ENCODE data around the gene MNX1.

Gene MNX1

GRCh38 chr7:157016352-157017041, 6.0 kb upstream of the MNX1 start:
- no peak for DNase-seq (ENCODE audit: low read depth in 1 of 2, low spot score in 1 of 2)

- DNase-seq (ENCODE audit: low read depth in 1 of 2, low spot score in 1 of 2): no peak
Observed at GRCh38 chr7:157016024-157016351, 5.5 kb upstream of the MNX1 start.

DNA sequence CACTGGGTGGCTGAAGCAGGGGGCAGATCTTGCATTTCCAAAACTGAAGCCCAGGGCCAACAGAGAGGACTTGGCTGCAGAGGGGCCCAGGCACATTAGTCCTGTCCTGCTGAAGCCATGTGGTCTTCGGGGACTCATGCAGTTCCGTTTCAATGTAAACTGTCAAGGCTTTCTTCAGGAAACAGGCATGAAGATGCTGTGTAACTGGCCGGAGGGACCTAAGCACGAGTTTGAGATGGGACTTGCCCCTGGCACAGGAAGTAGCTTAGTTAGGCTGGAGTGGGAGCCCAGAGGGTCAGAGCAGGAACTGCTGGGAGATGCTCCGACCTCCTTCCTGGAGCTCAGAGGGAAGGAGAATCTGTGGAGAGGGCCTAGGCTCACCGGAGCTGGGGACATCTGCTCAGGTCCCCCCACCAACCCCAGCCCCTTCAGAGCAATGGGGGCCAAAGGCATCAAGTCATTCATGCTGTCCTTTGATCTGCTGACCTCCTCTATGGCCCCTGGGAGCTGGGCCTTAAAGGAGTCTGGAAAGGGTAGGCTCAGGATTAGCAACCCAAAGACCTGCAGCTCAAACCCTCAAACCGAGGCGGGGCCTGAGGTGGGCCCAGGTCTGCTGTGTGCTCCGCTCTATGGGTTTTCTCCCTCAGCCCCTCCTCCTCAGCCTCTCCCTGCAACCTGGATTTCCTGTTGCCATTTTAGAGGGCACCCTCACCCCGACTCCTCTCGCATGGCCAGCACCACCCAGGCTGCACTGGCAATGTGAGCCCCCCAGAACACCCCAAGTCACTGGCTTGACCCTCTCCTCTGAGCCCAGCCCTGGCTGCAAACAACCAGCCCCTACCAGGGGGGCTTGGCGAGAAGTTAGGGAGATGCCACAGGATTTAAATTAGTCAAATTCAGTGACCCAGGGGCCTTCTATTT, 4.4 kb upstream of the MNX1 start:
- no peak for DNase-seq (ENCODE audit: low read depth in 1 of 2, low spot score in 1 of 2)

DNA sequence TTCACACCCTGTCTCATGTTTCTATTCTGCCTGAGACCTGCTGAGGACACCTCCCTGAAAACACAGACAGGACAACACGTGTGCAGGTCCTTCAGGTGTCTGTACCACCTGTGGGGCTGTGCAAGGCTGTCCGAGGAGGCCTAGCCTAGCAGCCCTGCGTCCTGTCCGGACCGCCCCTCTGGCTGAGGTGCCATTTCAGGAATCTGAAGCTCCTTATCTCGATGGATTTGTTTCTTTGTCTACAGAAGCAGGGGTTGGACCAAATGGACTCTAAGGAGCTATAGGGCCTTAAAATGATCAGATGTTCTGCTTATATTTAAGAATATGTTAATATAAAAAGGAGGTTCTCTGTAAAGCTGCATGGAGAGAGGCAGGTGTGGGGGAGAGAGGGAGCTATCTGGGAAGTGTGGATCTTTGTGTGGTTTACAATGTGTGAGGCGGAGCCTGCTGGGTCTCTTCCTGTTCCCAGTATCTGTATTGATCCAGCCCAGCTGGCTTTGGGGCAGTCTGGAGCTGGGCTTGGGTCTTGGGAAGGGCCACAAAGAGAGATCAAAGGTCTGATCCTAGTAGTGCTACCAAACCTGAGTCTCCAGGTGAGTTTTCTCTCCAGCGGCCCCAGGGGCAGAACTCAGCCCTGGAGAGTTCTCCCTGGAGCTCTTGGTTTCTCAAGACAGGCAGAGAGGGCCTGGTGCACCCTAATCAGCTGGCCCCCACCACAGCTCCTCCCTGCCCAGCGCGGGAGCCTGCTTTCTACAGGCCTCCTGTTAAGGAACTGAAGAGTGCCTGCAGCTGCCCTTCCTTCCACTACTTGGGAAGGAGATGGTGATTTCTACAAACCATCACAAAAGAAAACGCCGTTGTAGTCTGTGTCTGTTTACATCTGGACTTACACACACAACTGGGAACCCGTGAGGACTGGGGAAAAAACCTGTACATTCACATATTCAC, 3.4 kb upstream of the MNX1 start:
- DNase-seq (ENCODE audit: low read depth in 1 of 2, low spot score in 1 of 2): no peak

DNA sequence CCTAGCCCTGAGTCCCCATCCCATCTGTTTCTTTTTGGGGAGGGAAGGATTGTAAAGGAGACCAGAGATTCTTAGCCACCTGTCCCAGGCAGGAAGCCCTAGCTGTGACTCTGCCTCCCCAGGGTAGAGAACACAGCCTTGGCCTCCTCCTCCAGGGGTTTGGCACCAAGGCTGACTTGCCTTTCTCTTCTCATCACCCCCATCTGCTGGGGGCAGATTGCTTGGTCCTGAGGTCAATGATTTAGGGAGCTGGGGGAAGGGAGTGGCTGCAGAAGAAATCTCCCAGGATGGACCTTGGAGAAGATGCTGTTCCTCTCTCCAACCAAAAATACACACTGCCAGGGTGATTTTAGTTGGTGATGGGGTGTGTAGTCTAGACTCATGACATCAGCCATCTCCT, 2.6 kb upstream of the MNX1 start:
- DNase-seq (ENCODE audit: low read depth in 1 of 2, low spot score in 1 of 2): no peak

- no peak for DNase-seq (ENCODE audit: low read depth in 1 of 2, low spot score in 1 of 2)
Observed at GRCh38 chr7:157012113-157012547, 1.7 kb upstream of the MNX1 start.

GRCh38 chr7:157011333-157012112, 1.1 kb upstream of the MNX1 start:
- DNase-seq (ENCODE audit: low read depth in 1 of 2, low spot score in 1 of 2): no peak

GRCh38 chr7:157009778-157010587, 480 bp downstream of the MNX1 start:
- DNase-seq (ENCODE audit: low read depth in 1 of 2, low spot score in 1 of 2): no peak

DNA sequence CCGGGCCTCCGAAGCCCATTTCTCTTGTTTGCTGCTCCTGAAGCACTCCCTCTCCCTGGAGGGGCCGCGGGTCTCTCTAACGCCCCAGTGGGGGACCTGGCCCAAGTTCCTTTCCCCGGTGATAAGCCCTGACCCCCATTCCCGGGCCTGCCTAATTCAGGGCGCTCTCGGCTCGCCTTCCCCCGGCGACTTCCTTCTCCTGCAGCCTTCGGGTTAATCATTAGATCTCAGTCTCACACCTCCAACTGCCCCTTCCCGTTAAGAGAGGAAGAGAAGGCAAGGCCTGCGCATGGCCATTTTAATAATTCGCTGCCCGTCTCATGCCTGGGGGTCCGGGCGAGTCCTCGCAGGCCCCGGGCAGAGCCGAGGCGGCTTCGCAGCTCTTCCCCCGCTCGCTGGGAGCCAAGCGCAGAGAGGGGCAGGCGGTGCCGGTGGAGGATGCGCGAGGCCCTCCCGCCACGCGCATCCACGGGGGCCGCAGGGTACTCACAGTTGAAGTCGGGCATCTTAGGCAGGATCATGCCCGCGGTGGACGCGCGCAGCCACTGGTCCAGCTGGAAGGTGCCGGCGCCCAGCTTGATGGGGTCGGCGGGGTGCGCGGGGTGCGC, 1.2 kb downstream of the MNX1 start:
- DNase-seq (ENCODE audit: low read depth in 1 of 2, low spot score in 1 of 2): no peak

DNA sequence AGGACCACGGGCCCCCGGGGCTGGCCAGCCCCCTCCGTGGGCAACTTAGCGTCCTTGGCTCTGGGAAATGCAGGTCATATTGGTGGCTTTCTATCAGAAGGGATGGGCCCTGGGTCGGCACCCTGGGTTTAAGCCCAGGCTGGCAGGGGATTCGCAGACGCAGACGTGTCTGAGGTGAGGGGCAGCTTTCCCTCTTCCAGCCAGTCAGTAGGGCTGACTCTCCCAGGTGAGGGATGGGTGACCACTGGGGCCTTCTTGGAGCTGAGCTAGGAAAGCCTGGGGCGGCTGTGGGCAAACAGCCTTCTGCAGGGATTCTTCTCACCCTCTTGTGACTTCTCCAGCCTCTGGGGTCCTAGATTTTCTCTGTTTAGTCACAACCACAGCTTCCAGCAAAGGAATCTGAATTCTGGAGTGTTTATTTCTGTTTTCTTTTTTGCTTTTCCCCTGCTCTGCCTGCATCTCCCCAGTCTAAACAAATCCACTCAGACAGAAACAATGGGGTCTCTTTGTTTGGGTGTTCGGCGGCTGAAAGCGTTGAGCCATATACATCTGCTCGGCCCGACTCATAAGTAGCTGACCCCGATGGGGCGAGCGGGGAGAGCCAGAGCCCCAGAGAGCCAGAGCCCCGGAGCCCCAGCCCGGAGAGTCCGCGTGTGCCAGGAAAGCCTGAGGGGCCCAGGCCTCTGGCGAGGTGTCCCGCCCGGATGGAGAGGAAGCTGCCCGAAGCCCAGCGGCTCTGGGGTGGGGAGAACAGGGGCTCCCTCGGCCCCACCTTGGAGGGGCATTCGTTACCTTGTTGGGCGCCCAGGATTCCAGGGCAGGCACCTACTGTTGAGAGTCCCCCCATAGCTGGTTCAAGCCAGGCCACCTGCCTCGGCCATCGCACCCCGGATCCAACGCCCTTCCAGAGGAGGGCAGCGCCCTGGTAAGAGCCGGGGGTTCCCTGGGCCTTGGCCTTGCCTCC, 2.0 kb downstream of the MNX1 start:
- DNase-seq (ENCODE audit: low read depth in 1 of 2, low spot score in 1 of 2): no peak

DNA sequence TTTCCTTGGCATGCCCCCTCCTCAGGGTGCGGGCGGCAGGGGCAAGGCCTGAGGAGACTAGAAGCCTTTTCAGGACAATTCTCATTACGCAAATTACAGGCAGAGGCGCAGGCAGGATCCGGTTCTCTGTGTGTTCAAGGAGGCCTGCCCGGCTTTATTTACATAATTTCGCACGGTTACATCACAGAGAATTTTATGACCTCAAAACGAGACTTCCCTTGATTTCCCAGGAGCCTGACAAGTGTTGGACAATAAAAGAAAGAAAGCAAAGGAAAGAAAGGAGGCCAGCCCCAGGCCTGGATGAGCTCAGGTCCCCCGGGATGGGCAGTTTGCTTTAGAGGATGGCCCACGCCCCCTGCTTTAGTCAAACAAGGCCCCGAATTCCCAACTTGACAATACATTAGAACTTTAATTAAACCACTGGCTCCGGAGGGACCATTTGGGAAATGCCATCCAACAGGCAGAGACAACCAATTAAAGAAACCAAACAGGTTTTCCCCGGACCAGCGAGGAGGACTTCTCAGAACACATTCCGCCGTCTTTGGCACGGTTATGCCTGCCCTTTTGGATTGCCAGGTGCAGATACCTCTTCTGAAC, 2.9 kb downstream of the MNX1 start:
- no peak for DNase-seq (ENCODE audit: low read depth in 1 of 2, low spot score in 1 of 2)

DNA sequence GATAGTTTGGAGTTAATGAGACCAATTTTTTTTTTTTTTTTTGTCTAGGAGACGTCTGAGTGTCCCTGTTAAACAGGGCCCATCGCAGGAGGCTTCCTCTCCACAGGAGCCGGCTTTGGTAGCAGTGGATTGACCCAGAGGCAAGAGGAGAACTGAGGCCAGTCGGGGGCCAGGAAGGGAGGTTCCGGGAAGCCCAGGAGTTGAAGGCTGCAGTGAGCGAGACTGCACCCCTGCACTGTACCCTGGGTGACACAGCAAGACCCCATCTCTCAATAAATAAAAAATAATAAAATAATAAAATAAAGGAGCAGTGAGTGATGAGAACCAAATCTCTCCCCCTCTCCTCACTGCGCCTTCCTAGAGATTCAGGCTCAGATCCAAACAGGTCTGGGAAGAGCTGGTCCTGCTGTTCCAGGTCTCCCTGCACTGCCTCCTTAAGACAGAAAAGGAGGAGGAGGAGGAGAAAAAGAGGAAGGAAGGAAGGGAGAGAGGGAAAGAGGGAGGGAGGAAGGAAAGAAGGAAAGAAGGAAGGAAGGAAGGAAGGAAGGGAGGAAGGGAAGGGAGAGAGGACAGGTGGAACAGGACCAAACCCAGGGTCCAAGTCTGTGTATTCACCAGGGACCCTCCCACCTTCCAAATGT, 3.5 kb downstream of the MNX1 start:
- DNase-seq (ENCODE audit: low read depth in 1 of 2, low spot score in 1 of 2): no peak

GRCh38 chr7:157006205-157006747, 4.2 kb downstream of the MNX1 start:
- DNase-seq (ENCODE audit: low read depth in 1 of 2, low spot score in 1 of 2): no peak

GRCh38 chr7:157005456-157006204, 4.8 kb downstream of the MNX1 start:
- no peak for DNase-seq (ENCODE audit: low read depth in 1 of 2, low spot score in 1 of 2)

DNA sequence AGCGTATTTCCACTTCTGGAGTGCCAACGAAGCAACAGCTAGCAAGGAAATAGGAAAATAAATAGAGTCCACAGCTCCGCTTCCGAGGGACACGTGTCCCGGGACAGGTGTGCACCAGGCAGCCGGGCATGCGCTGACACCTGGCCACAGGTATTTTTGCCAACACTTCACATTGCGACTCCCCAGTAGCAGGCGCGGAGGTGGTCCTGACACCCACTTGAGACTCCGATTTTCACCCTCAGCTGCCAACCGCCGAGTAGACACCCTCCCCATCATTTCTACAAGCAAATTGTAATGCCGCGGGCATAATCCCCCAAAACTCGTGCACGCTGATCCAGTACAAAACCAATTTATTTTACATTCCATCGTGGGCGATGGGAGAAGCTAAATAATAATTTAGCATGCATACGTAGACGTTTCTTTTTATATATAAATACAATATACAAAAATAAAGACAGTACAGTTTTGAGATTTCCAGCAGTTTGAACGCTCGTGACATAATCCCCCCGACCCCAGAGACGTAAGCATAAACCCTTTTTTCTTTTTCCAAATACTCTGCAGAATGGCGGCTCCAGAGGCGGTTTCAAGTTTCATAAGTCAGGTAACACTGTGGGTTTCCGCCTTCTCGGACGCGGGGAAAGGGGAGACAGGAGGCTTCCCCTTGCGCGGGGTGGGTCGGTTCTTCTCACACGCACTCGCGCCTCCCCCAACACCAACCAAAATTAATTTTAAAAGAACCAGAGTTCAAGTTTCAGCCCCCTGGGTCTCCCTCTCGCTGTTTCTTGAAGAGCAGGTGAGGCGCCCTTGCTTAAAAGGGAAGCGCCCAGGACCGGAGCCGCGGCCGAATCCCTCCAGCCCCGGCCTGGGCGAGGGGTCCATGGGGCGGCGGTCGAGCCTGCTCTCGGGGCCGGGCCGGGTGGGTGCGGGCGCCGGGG, 5.7 kb downstream of the MNX1 start:
- DNase-seq (ENCODE audit: low read depth in 1 of 2, low spot score in 1 of 2): no peak
